Ascending aorta (tissue), 2 donors: ENCODE data around the gene AKR1C3. TPM values are rescaled to one million over a fixed set of nuclear protein-coding genes. Genes with fewer than 3 reads are reported as not detected.

Experiments
- DNase-seq, 2 donors: peaks; one replicate each; pipeline ENCODE4 v3.0.0-alpha.2; 2019; ENCODE audit warnings: low spot score in 2 of 2
- H3K27ac ChIP-seq, 2 donors: fragments of 200-600 bp; sonication (generic); one replicate each; pipeline ENCODE4 v1.5.1; 2016 to 2017; ENCODE audit warnings: mild to moderate bottlenecking in 1 of 2
- H3K27me3 ChIP-seq: fragments of 200-600 bp; sonication (generic); one replicate; pipeline ENCODE4 v1.5.1; 2017
- H3K36me3 ChIP-seq, 2 donors: fragments of 200-600 bp; sonication (generic); one replicate each; pipeline ENCODE4 v1.5.1; 2016
- H3K4me1 ChIP-seq, 2 donors: fragments of 200-600 bp; sonication (generic); one replicate each; pipeline ENCODE4 v1.5.1; 2016 to 2017; ENCODE audit warnings: mild to moderate bottlenecking in 1 of 2
- H3K4me3 ChIP-seq, 2 donors: fragments of 200-600 bp; sonication (generic); one replicate each; pipeline ENCODE4 v1.5.1; 2016 to 2017; ENCODE audit warnings: mild to moderate bottlenecking in 1 of 2
- H3K9me3 ChIP-seq, 2 donors: fragments of 200-600 bp; sonication (generic); one replicate each; pipeline ENCODE4 v1.5.1; 2016
- intact Hi-C: fragments of 100-400 bp; cut with DNase I; formaldehyde crosslinking; loops from one replicate; pipeline ENCODE4 v1.15.1; 2023
- total RNA-seq: library from RNA; depleted of rRNA; stranded (reverse); fragments of >200 nt; gene quantifications from one replicate; pipeline ENCODE4 v1.1.0, GENCODE V29; 2016
- TF ChIP-seq, protein P1 (sequence below), 3 experiments: fragments of 200-600 bp in 2 of 3; fragments of 450-650 bp in 1 of 3; sonication (generic) in 2 of 3; IDR thresholded peaks; one replicate each; pipeline ENCODE4 v1.5.1; 2016 to 2019; ENCODE audit warnings: antibody characterized with exemption in 3 of 3, mild to moderate bottlenecking in 1 of 3, moderate library complexity in 1 of 3

Gene AKR1C3
- total RNA-seq, 1 donor from 2014 or later = 64.4 TPM

DNA sequence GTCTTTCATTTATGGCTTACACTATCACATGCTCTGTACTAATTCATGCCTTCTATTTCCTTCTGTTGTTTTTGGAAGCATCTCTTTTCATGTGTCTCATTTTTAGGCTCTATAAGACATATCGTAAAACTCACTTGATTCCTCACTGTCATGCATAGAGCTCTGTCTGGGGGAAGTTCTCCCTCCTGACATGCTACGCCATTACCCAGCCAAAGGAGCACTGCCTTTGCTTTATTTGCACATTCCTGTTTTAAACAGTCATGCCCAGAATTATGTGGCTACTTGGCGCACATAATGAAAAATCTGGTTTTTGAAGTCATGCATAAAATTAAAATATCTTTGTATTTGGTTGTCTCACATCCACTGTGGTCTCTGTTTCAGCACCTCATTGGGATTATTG is 17.6 kb upstream of the AKR1C3 start:
- intact Hi-C loops = loop anchor here (5.0 to 10.0 kb wide), 2 partner anchors 229 to 458 kb away; no protein-coding TSS in a partner anchor
- no peak overlapping the region for H3K4me3 ChIP-seq
- no peaks in the 10 kb centered on the region for H3K9me3 ChIP-seq
- TF ChIP-seq, protein P1, sequence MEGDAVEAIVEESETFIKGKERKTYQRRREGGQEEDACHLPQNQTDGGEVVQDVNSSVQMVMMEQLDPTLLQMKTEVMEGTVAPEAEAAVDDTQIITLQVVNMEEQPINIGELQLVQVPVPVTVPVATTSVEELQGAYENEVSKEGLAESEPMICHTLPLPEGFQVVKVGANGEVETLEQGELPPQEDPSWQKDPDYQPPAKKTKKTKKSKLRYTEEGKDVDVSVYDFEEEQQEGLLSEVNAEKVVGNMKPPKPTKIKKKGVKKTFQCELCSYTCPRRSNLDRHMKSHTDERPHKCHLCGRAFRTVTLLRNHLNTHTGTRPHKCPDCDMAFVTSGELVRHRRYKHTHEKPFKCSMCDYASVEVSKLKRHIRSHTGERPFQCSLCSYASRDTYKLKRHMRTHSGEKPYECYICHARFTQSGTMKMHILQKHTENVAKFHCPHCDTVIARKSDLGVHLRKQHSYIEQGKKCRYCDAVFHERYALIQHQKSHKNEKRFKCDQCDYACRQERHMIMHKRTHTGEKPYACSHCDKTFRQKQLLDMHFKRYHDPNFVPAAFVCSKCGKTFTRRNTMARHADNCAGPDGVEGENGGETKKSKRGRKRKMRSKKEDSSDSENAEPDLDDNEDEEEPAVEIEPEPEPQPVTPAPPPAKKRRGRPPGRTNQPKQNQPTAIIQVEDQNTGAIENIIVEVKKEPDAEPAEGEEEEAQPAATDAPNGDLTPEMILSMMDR (IDR thresholded peaks at IDR 0.05) = no peak
- peak in 1 of 2 donors; percentile 67 for DNase-seq
- H3K27ac ChIP-seq = peak overlapping the region in 1 of 2 donors; percentile 34
- peaks cover 3 to 17% of the 10 kb centered on the region in 2 donors for H3K4me1 ChIP-seq
- H3K27me3 ChIP-seq = no peaks in the 10 kb centered on the region
- H3K36me3 ChIP-seq = no peaks in the 10 kb centered on the region

DNA sequence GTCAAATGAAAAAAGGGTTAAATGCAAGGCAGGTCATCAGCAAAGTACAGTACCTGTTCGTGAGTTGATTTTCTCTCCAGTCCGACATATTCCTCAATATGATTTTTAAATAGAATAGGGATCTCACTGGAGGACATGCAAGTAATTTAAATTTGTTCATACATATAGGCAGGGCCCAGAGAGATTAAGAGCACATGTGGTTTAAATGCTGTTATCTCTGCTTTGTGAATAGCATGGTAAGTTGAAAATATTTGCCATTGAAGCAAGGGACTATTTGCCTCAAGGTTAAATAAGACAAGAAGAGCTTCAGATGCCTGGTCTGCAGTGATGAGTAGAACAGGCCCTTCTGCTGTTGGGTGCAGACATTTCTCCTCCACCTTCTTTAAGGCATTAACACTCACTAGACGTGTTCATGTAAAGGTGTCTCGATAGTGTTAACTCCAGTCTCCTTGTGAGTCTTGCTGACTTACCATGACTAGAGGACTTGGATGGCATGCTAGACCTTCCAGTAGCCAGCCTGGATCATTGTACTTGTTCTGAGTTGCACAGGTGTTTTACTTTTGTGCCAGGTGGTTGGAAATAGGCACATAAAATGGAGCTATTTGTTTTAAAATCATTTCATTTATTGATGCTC is 15.6 kb upstream of the AKR1C3 start:
- intact Hi-C loops = loop anchor here (5.0 to 10.0 kb wide), 2 partner anchors 231 to 456 kb away; no protein-coding TSS in a partner anchor
- TF ChIP-seq, protein P1 (IDR thresholded peaks at IDR 0.05) = no peak

DNA sequence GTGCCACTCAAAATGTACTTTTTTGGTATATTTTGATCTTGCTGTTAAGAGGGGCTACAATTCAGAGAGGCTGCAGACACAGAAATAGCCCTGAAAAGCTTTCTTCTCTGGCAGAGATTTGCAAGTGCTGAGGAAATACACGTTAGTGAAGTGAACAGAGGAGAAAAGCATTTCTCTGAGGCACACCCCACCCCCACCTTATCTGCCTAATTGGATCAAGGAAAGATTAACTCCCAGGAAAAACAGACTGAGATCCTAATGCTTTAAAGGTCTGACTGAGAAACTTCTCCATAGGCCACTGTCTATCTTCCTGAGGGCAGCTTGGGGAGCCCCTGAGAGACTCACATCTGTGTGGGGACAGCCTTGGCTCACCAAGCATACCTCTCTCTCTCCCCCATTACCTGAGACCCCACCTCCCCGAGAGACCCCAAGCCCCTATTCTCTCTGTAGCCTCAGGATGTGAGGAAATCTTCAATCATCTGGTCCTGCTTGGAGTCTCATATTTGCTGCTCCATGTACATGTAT is 14.8 kb upstream of the AKR1C3 start:
- H3K4me1 ChIP-seq = peaks cover 0 to 6% of the 10 kb centered on the region in 2 donors
- H3K36me3 ChIP-seq = no peaks in the 10 kb centered on the region
- H3K4me3 ChIP-seq = no peak overlapping the region
- DNase-seq = no peak
- H3K27ac ChIP-seq = no peak overlapping the region
- intact Hi-C loops = loop anchor here (5.0 to 10.0 kb wide), 2 partner anchors 232 to 455 kb away; no protein-coding TSS in a partner anchor
- H3K27me3 ChIP-seq = no peaks in the 10 kb centered on the region
- H3K9me3 ChIP-seq = no peaks in the 10 kb centered on the region
- TF ChIP-seq, protein P1 (IDR thresholded peaks at IDR 0.05) = no peak

More for the DNA sequence above, 15.6 kb upstream of the AKR1C3 start:
- Histone ChIP-seq H3K27me3 (no peaks in the 10 kb centered on the region), H3K4me3 (no peak overlapping the region), H3K4me1 (peaks cover 0 to 6% of the 10 kb centered on the region in 2 donors), H3K36me3 (no peaks in the 10 kb centered on the region), H3K9me3 (no peaks in the 10 kb centered on the region), H3K27ac (no peak overlapping the region)
- no peak for DNase-seq

DNA sequence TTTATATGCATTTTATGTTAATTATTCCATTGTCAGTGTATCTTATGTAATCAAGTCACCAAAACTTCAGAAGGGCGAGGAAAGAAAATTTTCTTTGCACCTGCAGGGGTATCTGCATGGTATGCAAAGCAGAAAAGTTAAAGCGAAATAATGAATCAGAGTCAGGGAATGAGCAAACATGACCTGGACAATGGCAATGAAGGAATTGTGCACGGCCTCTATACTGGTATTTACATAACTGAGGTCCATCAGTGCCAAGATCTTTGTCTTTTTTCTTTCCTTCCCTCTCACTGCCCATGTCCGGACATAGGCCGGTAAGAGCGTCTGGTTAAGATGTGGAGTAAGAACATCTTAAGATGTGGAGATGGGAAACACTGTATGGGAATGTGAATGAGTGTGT is 14.4 kb upstream of the AKR1C3 start:
- H3K4me3 ChIP-seq = no peak overlapping the region
- TF ChIP-seq, protein P1 (IDR thresholded peaks at IDR 0.05) = no peak
- no peaks in the 10 kb centered on the region for H3K36me3 ChIP-seq
- no peak overlapping the region for H3K27ac ChIP-seq
- H3K9me3 ChIP-seq = no peaks in the 10 kb centered on the region
- no peaks in the 10 kb centered on the region for H3K27me3 ChIP-seq
- H3K4me1 ChIP-seq = peaks cover 0 to 6% of the 10 kb centered on the region in 2 donors
- intact Hi-C loops = loop anchor here (5.0 to 10.0 kb wide), 2 partner anchors 233 to 455 kb away; no protein-coding TSS in a partner anchor
- no peak for DNase-seq

DNA sequence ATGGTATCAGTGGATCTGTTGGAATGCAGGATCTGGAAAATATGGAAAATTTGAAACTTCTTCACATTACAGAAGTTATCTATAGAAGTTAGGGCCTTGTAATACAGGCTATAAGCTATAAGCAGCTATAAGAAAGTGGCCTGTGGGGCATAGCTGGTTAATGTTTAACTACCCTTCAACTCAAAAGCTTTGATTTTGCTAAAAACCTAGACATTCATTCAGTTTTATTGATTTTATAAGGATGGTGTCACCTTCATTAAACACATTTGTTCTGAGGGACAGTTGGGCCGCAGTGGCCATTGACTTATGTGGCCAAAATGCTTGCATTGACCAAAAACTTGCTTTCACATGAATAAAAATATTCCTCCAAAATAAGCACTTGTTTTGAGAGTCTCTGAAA is 13.1 kb upstream of the AKR1C3 start:
- H3K4me3 ChIP-seq = no peak overlapping the region
- H3K27ac ChIP-seq = no peak overlapping the region
- no peaks in the 10 kb centered on the region for H3K27me3 ChIP-seq
- TF ChIP-seq, protein P1 (IDR thresholded peaks at IDR 0.05) = no peak
- no peak for DNase-seq
- intact Hi-C loops = no loop called here
- H3K36me3 ChIP-seq = no peaks in the 10 kb centered on the region
- H3K4me1 ChIP-seq = peaks cover 0 to 6% of the 10 kb centered on the region in 2 donors
- H3K9me3 ChIP-seq = no peaks in the 10 kb centered on the region
